ENCODE measurements around the gene MXD3.

- TF ChIP-seq CTCF (IDR thresholded peaks at IDR 0.05), result no peak
- no peak for TF ChIP-seq POLR2A (IDR thresholded peaks at IDR 0.05)
These were observed 3.0 kb upstream of the MXD3 start for GRCh38 chr5:177314376-177315342.

All from adrenal gland (tissue), 5 donors.